NCI-H146 (cell line): ENCODE measurements around the gene CDC42SE1.
"Not testable (repeated sequence)": the region's sequence is repeated elsewhere in the genome, so short reads cannot be mapped to it uniquely, and the experiment has no call there.

Source experiments
- DNase-seq: peaks from one replicate; lab custom pipeline; 2025; lab: John Stamatoyannopoulos, UW

Gene CDC42SE1, protein sequence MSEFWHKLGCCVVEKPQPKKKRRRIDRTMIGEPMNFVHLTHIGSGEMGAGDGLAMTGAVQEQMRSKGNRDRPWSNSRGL

DNA sequence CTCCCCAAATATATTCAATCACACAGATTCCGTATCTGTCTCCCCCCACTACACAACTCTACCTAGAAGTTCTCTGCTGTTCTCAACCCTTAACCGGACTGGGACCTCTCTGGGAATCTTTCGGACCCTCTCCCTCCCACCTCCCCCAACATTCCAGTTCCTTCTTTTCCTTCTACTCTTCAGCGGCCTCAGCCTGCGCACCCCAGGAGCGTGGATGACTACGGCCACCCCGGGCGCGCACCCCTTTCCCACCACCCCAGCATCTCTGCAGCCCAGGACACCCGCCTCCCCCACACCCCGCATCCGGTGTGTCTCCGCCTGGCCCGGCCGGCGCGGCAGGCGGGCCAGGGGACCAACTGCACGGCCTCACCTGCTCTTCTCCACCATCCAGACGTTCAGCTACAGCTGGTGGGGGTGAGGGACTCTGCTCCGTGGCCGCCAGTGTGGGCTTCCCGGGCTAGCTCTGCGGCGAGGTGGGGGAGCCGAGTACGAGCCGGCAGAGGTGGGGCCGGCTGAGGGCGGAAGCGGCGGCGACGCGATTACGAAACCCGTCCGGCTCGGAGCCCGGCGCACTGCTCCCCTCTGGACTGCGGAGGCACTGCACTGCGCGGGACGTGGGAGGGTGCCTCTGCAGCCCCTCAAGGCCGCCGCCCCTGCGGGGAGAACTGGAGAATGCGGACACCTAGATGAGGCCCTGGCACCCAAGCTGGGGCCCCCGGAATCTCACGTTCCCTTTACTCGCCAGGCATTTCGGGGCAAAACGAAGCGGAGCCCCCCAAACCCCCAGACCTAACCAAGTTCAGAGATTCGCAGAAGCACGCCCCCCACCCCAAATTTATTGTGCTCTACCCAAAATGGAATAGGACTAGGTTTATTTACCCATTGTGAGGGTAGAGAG, at the start of gene CDC42SE1:
Gene CDC42SE1 (minus strand): TSS at position 514 of the 898 bp plus-strand sequence. CDS start 3,892 bp downstream, outside the sequence.
- DNase-seq = peak; percentile 84

DNA sequence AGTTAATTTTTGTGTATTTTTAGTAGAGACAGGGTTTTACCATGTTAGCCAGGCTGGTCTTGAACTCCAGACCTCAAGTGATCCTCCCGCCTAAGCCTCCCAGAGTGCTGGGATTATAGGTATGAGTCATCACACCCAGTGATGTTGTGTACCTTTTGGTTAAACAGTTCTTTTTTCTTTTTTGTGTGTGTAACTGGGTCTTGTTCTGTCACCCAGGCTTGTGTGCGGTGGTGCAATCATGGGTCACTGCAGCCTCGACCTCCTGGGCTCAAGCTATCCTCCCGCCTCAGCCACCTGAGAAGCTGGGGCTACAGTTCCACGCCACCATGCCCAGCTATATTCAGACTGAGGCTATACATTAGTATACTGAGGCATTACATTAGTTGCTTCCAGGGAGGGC, 48.9 kb upstream of the CDC42SE1 start:
- no peak for DNase-seq

DNA sequence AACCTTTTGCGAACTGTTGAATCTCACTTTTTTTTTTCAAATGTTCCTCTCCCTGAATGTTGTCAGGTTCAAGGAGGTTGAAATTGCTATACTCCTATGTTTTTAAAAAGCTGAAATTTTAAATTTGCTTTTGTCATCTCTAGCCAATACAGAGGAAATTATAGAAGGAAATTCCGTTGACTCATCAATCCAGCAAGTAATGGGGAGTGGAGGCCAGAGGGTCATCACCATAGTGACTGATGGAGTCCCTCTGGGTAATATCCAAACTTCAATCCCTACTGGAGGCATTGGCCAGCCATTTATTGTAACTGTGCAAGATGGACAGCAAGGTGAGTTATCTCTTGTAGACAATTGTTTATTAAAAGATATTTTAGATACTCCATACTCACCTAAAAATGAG, 47.5 kb upstream of the CDC42SE1 start:
- DNase-seq = peak; percentile 1

DNA sequence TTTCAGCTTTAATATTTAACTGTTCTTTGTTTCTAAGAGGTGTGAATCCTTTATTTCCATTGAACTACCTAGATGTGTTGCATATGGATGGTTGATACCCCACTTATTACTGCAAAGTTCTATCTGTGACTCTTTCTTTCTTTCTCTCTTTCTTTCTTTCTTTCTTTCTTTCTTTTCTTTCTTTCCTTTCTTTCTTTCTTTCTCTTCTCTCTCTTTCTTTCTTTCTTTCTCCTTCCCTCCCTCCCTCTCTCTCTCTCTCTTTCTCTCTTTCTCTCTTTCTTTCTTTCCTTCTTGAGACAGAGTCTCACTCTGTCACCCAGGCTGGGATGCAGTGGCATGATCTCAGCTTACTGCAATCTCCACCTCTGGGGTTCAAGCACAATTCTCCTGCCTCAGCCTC, 45.2 kb upstream of the CDC42SE1 start:
- no peak for DNase-seq

DNA sequence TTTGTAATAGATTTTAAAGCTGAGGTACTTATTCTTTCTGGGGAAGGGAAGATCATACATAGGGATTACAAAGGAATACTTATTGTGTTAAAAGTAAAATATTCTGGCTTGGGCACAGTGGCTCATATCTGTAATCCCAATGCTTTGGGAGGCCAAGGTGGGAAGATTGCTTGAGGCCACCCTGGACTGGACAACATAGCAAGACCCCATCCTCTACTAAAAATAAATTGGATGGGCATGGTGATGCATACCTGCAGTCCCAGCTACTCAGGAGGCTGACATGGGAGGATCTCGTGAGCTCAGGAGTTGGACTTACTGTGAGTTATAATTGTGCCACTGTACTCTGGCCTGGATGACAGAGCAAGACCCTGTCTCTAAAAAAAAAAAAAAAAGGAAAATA, 38.7 kb upstream of the CDC42SE1 start:
- DNase-seq = no peak

DNA sequence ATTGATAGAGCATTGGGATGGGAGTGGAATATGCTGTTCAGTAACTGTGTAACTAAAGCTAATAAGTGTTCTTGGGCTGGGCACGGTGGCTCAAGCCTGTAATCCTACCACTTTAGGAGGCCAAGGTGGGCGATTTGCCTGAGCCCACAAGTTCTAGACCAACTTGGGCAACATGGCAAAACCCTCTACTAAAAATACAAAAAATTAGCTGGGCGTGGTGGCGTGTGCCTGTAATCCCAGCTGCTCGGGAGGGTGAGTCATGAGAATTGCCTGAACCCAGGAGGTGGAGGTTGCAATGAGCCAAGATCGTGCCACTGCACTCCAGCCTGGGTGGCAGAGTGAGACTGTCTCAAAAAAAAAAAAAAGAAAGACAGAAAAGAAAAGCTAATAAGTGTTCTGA, 38.0 kb upstream of the CDC42SE1 start:
- not testable (repeated sequence) for DNase-seq

DNA sequence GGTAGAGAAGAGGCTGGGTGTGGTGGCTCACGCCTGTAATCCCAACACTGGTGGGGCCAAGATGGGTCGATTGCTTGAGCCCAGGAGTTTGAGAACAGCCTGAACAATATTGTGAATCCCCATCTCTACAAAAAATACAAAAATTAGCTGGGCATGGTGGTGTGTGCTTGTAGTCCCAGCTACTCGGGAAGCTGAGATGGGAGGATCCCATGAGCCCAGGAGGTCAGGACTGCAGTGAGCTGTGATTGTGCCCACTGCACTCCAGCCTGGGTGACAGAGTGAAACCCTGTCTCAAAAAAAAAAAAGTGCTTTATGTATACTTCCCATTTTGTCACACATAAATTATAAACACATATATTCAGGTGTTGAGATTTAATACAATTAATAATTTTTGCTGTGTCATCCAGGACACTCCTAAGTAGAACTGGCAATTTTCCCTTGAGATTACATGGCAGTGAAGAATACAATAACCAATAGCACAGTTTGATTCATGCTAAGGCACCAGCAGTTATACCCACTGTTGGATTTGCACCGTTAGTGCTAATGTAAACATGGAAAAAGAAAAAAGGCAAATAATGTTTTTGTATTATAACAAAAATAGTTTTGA, 26.6 kb upstream of the CDC42SE1 start:
- peak; percentile 37 for DNase-seq

DNA sequence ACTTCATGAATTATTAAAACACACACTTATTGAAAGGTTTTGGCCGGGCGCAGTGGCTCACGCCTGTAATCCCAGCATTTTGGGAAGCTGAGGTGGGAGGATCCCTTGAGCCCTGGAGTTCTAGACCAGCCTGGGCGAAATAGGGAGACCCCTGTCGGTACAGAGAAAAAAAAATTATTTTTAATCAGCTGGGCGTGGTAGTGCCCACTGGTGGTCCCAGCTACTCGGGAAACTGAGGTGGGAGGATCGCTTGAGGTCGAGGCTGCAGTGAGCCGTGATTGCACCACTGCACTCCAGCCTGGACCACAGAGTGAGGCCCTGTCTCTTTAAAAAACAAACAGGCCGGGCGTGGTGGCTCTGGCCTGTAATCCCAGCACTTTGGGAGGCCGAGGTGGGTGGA, 12.8 kb upstream of the CDC42SE1 start:
- no peak for DNase-seq

DNA sequence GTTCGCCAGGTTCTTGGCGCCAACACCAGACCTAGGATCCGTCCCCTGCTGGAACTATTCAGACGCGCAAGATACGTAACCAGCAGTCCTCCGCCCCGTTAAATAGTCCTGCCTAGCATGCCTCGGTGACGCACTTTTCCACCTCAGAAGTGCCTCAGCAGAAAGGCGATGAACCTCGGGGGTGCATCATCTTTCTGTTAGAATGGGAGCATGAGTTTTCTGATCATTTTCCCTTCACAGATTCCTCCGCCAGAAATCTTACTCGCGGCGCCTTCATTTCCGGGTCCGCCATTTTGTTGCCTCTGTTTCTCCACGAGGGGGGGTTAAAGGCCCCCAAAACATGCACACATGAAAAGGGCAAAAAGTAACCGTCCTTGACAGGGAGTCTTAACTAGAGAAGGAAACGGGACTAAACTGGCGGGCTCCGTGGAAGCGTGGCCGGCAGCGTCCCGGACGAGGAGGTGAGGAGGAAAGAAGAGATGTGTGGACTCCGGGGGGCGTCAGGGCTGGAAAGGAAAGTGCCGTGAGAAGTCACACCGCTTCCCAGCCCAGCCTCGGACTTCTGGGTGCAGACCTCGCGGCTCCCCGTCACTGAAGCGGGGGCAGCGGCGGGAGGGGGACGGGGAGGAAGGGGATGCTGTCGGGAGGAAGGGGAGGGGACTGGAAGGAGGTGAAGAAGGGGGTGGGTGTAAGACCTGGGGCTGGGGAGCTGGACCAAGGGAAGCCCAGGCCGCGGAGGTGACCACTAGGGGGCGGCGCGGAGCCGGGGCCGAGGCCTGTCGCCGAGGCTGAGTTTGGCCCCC, 11.3 kb upstream of the CDC42SE1 start, which contains the start of gene GABPB2:
Gene GABPB2 (plus strand): TSS at position 288 of the 803 bp plus-strand sequence. CDS start 17,429 bp downstream, outside the sequence.
- DNase-seq = peak; percentile 92

DNA sequence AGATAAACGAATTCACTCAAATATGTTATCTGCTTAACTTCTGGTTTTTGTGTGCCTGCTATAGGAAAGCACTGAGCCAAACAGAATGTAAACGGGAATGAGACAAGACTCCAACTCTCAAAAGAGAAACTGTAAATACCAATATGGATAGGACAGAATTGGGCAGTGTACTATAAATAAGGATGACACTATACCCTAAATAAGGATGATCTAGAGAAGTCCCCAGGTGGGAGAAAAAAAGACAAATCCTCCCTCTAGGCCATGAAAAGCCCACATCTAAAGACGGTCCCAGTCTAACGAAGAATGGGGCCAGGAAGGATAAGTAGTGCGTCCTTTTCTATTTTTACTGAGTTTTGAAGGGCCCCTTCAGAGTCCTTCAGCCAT, 9.7 kb upstream of the CDC42SE1 start:
- DNase-seq = no peak

DNA sequence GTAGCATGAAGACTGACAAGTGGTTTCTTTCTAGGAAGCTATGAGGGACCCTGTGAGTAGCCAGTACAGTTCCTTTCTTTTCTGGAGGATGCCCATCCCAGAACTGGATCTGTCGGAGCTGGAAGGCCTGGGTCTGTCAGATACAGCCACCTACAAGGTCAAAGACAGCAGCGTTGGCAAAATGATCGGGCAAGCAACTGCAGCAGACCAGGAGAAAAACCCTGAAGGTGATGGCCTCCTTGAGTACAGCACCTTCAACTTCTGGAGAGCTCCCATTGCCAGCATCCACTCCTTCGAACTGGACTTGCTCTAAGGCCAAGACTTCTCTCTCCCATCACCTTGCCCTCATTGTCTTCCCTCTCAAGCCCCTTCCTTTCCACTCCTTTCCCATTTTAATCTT, 7.8 kb upstream of the CDC42SE1 start:
- no peak for DNase-seq

DNA sequence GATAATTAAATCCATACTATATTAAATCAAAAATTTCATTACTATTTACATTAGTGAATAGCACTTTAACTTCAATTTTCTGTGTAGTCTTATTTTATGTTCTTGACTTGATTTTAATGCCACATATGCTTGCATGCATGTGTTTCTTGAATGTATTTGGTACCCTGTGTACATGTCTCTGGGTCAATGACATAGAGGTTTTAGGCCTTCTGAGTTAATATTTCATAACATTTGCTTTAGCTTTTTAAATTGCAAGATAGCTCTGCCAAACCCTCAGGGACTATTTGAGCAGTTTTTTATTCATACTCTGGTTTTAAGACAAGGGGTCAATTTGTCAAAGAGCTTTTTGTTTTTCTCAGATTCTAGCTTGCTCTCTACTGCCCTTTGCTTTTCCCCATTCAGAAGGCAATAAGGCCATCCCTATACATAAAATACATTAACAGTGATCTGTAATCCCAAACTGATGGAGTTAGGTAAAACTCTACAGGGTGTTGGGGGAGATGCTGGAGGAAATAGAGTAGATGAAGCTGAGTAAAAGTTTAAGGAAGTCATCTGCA, 5.7 kb upstream of the CDC42SE1 start:
- no peak for DNase-seq

DNA sequence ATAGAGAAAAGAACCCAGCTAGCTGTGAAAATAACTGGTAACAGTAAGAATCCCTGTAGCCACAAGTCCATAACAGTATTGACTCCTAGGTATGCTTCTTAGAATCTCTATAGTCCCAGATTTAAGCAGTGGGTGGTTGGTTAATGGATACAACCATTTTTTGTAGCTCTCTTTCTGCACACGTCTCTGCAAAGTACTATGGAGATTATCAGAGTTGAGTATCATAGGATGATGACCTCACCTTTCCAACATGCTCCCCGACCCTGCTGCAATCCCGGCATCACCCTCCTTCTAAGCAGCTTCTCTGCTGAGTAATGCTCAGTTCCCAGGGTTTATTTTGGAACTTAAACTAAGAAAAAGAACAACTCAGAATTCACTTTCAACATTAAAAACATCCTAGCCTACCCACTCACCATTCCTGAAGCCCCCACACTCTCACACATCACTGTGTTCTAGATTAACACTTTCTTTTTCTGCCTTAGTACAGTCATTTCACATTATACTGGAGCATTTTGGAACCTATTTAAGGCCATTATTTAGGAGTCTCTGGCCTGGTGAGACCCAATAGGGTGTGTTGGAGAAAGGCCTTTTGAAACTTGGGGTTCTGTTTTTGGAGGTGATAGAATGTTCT, 3.4 kb upstream of the CDC42SE1 start:
- DNase-seq = no peak

DNA sequence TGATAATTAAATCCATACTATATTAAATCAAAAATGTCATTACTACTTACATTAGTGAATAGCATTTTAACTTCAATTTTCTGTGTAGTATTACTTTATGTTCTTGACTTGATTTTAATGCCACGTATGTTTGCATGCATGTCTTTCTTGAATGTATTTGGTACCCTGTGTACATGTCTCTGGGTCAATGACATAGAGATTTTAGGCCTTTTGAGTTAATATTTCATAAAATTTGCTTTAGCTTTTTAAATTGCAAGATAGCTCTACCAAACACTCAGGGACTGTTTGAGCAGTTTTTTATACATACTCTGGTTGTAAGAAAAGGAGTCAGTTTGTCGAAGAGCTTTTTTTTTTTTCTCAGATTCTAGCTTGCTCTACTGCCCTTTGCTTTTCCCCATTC, 2.3 kb upstream of the CDC42SE1 start:
- no peak for DNase-seq

DNA sequence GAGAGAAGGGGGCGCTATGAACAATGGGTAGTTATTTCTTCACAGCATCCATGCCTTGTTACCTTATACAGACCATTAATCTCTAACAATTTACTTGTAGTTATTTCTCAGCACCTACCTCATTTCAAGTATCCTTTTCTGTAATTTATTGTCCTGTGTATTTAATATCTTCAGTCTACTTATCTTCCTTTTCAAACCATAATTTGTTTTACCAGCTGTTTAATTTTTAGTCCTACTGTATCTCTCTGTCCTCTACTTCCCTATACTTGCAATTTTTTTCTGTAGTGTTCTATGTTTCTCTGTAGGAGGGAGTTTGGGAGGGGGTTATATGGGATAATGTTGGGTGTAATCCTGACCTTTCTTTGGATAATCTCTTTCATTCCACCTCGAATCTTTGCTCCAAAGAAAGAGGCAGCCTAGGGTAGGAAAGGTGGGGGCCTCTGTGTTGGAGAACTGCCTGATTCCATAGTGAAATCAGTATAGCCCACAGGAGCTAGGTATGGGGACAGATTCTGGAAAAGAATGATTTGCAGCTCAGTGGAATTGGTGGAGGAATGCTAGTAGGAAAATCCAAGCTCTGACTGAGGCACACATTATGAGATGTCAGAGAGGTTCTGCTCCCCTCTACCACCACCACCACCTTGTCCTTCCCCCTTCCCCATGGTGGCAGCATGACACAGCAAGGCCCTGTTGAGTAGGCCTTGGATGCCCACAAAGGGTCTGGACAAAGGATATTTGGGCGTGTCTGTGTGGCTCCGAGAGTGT, 1.4 kb upstream of the CDC42SE1 start:
- DNase-seq = peak; percentile 71

DNA sequence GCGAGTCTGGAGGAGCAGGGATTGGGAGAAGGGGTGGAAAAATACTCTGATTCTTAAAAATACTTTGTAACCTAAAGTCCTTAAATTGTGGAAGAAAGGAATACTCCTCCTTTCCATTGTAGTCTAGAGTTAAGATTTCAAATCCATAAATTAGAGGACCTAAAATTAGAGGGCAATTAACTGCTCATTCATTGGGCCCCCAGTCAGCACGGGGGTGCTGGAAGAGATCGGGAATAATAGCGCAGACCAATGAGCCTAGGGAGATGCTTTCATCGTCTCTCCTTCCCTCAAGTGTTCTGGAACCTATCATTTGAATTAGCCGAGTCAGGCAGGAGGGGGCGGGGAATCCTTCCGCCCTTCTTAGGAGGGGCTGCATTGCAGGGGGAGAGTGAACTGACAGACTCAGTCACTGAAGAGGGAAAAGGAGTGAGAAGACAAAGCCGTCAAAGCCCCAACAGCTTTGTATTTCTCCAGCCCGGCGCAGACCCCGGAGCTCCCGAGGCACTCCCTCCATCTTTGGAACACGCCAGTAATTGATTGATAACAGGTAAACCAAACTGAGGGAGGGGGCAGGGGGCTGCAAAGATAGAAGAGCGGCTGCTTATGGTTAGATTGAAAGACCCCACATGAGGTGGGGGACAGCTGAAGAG, 710 bp upstream of the CDC42SE1 start, which contains the start of gene MLLT11:
Gene MLLT11 (plus strand): TSS at position 391 of the 650 bp plus-strand sequence. CDS start 6,828 bp downstream, outside the sequence.
- DNase-seq = peak; percentile 87

DNA sequence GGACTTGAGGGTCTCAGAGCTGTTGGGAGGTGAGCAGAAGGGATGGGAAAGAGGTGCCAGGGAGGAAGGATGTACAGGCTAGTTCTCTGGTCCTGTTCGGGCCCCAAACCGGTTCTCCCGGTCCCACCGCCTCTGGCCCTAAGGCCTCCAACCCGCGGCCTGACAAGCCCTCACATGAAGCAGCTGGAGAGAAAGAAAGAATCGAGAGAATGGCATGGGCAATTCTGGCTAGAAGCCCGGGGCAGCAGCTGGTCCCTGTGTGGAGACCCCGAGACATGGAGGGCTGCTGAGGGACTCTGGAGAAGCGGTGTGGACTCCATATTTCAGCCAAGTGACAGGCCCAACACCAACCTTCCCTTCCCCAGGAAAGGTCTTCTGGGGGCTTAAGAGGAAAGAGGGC, 730 bp downstream of the CDC42SE1 start:
- DNase-seq = peak; percentile 39

DNA sequence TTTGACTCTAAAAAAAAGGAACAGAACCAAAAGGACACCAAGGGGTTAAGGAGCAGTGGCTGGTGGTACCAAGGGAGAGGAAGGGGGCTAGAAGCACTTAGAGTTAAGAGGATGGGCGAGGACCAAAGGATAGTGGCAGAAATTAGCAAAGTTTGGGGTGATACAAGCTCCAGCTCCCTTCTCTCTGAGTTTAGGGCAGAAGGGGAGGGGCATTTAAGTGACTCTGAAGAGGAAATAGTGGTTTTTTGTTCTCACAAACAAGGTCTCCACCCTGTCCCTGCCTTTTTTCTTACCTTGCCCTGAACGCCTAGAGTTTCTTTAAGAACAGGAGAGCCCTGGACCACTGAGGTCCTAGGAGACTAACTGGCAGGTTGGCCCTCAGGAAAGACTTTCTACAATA, 3.3 kb downstream of the CDC42SE1 start:
- no peak for DNase-seq

DNA sequence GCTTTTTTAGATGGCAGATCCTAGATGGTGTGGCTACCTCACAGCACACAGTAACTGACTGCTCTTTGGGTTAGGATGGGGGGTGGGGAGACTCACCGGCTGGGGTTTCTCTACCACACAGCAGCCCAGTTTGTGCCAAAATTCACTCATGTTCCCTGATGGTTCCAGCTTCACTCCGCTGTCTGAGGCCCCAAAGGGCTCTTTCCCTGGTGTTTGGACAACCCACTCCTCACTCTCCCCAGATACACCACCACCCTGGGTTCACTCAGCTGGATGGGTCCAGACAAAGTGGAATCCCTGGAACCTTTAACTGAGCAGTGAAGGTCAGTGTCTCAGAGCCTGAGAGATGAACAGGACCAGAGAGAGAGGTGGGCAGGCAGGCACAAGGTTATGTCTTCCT, 3.8 kb downstream of the CDC42SE1 start:
- DNase-seq = no peak

DNA sequence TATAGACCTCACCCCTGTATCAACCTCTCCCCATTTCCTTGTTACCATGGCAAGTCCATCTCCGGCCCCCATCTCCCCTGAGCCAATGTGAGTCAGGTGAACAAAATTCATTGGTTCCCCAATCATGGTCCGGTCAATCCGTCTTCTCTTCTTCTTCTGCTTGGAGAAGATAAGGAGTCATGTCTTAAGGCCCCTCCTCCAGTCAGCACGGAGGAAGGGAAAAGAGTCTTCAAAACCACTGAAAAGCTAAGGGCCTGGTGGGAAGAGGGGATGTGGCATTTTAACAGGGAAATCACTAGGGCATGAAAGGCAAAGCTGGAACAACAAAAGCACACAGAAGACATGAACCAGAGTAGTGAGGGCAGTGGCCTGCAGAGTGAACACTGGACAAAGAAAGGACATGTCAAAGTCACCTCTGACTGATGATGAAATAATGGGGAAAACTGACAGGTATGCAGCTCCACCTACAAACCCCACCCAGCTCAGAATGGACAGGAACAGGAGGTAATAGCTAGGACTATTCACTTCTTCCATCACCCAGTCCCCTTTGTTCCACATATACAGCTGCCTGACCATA, 4.4 kb downstream of the CDC42SE1 start:
- no peak for DNase-seq
